PC-9 (cell line): ENCODE measurements around the gene DOCK3.

ENCODE experiments used
- CTCF ChIP-seq: fragments of 200-600 bp; sonication (generic); conservative IDR thresholded peaks from 2 replicates; pipeline ENCODE4 v1.6.1; 2017; ENCODE audit warnings: mixed run types, antibody characterized with exemption, mild to moderate bottlenecking, moderate library complexity
- EZH2 ChIP-seq: fragments of 200-600 bp; sonication (generic); IDR thresholded peaks from 2 replicates; pipeline ENCODE4 v1.8.0; 2017; ENCODE audit warnings: antibody characterized with exemption, low read depth

GRCh38 chr3:51350751-51351150 is 676.0 kb downstream of the DOCK3 start:
- TF ChIP-seq CTCF (no peak), EZH2 (no peak)
